Measurements from ENCODE around the gene ARFRP1. TPM values are rescaled to one million over a fixed set of nuclear protein-coding genes. Genes with fewer than 3 reads are reported as not detected.

ARFRP1 gene
- total RNA-seq, 1 donor = 25.7 TPM

DNA sequence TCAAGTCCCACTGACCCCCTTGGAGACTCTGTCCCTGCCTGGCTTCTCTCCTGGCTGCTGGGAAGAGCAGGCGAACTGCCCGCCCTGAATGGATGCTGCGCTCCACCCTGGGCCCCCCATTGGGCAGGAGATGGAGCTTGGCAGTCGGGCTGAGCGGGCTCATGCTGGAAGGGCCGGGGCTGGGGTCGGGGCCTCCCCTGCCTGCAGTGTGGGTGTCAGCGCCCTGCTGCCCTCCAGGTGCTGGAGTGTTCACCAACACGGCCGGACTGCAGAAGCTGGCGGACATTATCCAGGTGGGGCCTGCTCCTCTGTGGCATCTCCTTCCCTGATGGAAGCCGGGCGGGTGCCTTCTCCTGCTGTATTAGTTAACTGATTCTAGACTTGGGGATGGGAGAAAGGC lies 27.3 kb downstream of the ARFRP1 start:
- no peak overlapping the region for H3K4me3 ChIP-seq (ENCODE audit: low read depth, low read length)
- DNase-seq (ENCODE audit: low read depth) = no peak
- no peak for TF ChIP-seq CTCF (IDR thresholded peaks at IDR 0.05; ENCODE audit: insufficient read depth, low read length)

DNA sequence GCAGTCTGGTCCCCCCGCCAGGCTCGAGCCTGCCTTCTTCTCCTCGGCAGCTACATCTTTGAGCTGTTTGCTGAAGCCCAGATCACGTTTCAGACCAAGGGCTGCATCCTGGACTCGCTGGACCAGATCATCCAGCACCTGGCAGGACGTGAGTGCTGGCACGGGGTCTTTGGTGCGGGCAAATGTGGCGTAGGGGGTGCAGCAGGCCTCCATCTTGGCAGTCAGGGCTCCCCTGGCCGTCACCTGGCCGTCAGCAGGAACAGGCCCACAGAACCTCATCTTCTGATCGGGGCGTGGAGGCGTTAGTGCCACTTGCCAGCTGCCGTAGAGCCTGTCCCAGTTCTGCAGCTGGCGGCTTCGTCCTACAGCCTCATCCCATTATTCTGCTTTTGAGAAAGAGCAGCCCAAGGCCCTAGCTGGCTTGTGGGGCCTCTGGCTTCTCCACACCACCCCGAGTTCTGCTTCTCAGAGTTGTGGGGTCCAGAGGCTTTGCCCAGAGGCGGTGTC lies 27.9 kb downstream of the ARFRP1 start:
- no peak for TF ChIP-seq CTCF (IDR thresholded peaks at IDR 0.05; ENCODE audit: insufficient read depth, low read length)
- no peak for DNase-seq (ENCODE audit: low read depth)
- H3K4me3 ChIP-seq (ENCODE audit: low read depth, low read length) = no peak overlapping the region

DNA sequence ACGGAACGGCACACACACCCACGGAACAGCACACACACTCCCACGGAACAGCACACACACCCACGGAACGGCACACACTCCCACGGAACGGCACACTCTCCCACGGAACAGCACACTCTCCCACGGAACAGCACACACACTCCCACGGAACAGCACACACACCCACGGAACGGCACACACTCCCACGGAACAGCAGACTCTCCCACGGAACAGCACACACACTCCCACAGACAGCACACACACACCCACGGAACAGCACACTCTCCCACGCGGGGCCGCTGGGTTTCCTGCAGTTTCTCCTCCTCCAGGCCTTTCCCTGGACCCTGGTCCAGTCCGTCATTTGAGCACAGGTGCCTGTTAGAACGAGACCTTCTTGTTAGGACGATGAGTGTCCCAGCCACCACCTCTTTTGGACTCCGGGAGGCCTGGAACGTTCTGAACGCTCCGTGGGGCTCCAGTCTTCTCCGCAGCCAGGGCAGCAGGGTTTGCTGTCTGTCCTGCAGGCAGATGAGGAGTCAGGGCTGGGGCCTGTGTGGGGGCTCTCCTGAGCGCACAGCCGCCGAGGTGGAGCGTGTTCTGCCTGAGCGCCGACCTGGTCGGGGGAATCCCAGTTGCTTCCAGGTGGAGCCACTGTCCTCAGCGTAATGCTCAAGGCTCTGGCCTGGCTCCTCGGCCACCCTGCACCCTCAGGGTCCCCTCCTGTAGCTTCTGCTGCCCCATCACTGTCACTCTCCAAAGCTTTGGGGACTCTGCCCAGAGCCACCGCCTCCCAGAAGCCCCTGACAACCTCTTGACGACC lies 28.9 kb downstream of the ARFRP1 start:
- DNase-seq (ENCODE audit: low read depth) = no peak
- no peak overlapping the region for H3K4me3 ChIP-seq (ENCODE audit: low read depth, low read length)
- TF ChIP-seq CTCF (IDR thresholded peaks at IDR 0.05; ENCODE audit: insufficient read depth, low read length) = no peak

- H3K4me3 ChIP-seq (ENCODE audit: low read depth, low read length) = no peak overlapping the region
- DNase-seq (ENCODE audit: low read depth) = no peak
- TF ChIP-seq CTCF (IDR thresholded peaks at IDR 0.05; ENCODE audit: insufficient read depth, low read length) = no peak
Observed at GRCh38 chr20:63678071-63678470, 29.7 kb downstream of the ARFRP1 start.

- TF ChIP-seq CTCF (IDR thresholded peaks at IDR 0.05; ENCODE audit: insufficient read depth, low read length) = no peak
- DNase-seq (ENCODE audit: low read depth) = no peak
Observed at GRCh38 chr20:63675681-63676368, 32.0 kb downstream of the ARFRP1 start.

GRCh38 chr20:63673951-63674350 lies 33.8 kb downstream of the ARFRP1 start:
- no peak for DNase-seq (ENCODE audit: low read depth)
- no peak overlapping the region for H3K4me3 ChIP-seq (ENCODE audit: low read depth, low read length)
- no peak for TF ChIP-seq CTCF (IDR thresholded peaks at IDR 0.05; ENCODE audit: insufficient read depth, low read length)

More at GRCh38 chr20:63675681-63676368, 32.0 kb downstream of the ARFRP1 start:
- H3K4me3 ChIP-seq (ENCODE audit: low read depth, low read length) = no peak overlapping the region
